Measurements from ENCODE around the gene CCDC171.

DNA sequence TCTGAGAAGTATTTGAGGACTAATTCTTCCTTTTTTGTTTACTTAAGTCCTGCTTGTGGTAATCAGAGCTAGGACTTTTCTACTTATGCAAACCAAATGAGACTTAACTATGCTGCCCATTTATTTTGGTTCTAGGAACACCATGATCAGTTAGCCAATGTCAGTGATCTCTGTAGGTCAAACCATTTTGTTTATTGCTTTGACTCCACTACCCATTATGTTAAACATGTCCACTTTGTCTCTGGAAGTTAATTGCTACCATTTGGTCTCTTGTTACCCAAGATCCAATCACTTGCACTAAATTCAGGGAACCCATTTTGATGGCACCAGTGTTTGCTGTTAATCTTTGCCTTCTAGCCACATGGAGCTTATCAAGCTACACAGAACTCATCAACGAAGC lies 161.9 kb downstream of the CCDC171 start:
- TF ChIP-seq CTCF (IDR thresholded peaks at IDR 0.05) (no peak), GRHL2 (CRISPR knock-in tag; IDR thresholded peaks at IDR 0.05; ENCODE audit: insufficient replicate concordance, severe bottlenecking) (no peak), IRF2 (CRISPR knock-in tag; IDR thresholded peaks at IDR 0.05; ENCODE audit: borderline replicate concordance, low read depth) (no peak), ATF3 (CRISPR knock-in tag; conservative IDR thresholded peaks at IDR 0.05) (no peak), ETV6 (CRISPR knock-in tag; IDR thresholded peaks at IDR 0.05) (no peak), JUN (CRISPR knock-in tag; IDR thresholded peaks at IDR 0.05) (no peak), MLX (CRISPR knock-in tag; IDR thresholded peaks at IDR 0.05) (no peak), ZNF121 (CRISPR knock-in tag; IDR thresholded peaks at IDR 0.05) (no peak)
